ENCODE results near the gene TMEM170A. TPM values are rescaled to one million over a fixed set of nuclear protein-coding genes. Genes with fewer than 3 reads are reported as not detected.

Gene TMEM170A
- polyA plus RNA-seq, 2 donors: 5.0 to 5.2 TPM

Other genes with a start within 250 kb of the TMEM170A start
- 1 to 10 TPM in 1 of 2 donors, under 1 TPM in 1; 0.34 to 2.0 TPM for gene CTRB1, start 245.7 kb downstream of the TMEM170A start, polyA plus RNA-seq
- gene BCAR1, start 213.1 kb downstream of the TMEM170A start, polyA plus RNA-seq: 10 to 100 TPM; 20.2 to 25.7 TPM
- 10 to 100 TPM; 34.9 to 37.1 TPM for gene CFDP1, start 31.2 kb downstream of the TMEM170A start, polyA plus RNA-seq
- 1 to 10 TPM in 1 of 2 donors, under 1 TPM in 1; 0.39 to 2.0 TPM for gene CHST6, start 30.8 kb upstream of the TMEM170A start, polyA plus RNA-seq
- gene CHST5, start 71.4 kb upstream of the TMEM170A start, polyA plus RNA-seq: under 1 TPM; 0.10 to 0.13 TPM
- gene TMEM231, start 91.6 kb upstream of the TMEM170A start, polyA plus RNA-seq: 1 to 10 TPM; 1.9 to 2.0 TPM
- gene GABARAPL2, start 101.7 kb upstream of the TMEM170A start, polyA plus RNA-seq: 10 to 100 TPM; 83.1 to 96.6 TPM
- 1 to 10 TPM; 8.4 to 10.0 TPM for gene ADAT1, start 158.6 kb upstream of the TMEM170A start, polyA plus RNA-seq
- 10 to 100 TPM; 49.6 to 88.5 TPM for gene KARS1, start 183.0 kb upstream of the TMEM170A start, polyA plus RNA-seq
- gene TERF2IP, start 183.1 kb upstream of the TMEM170A start, polyA plus RNA-seq: 10 to 100 TPM; 23.1 to 27.6 TPM
- not detected for gene CPHXL2, start 212.3 kb upstream of the TMEM170A start, polyA plus RNA-seq
- gene DUXB, start 236.8 kb upstream of the TMEM170A start, polyA plus RNA-seq: not detected